Neural cell (in vitro differentiated cells): ENCODE measurements around the gene CCDC27.

Experiments used
- EP300 ChIP-seq: fragments of 450-650 bp; conservative IDR thresholded peaks from 2 replicates; pipeline ENCODE4 v1.6.1; 2014; ENCODE audit warnings: antibody characterized with exemption, mild to moderate bottlenecking, moderate library complexity; ENCODE audit not compliant: poor library complexity, severe bottlenecking
- EZH2 ChIP-seq: fragments of 200-600, 300-800 bp; shearing (Covaris generic), sonication (generic); IDR thresholded peaks from 2 replicates; pipeline ENCODE4 v1.6.1; 2014; ENCODE audit warnings: antibody characterized with exemption, low read length, borderline replicate concordance, mild to moderate bottlenecking; ENCODE audit not compliant: insufficient read depth, poor library complexity, severe bottlenecking
- POLR2AphosphoS5 ChIP-seq: IDR thresholded peaks from 2 replicates; pipeline ENCODE4 v1.6.1; 2012
- TAF1 ChIP-seq: IDR thresholded peaks from 2 replicates; pipeline ENCODE4 v1.6.1; 2012; ENCODE audit warnings: low read depth
- TF ChIP-seq, protein P1 (sequence below): IDR thresholded peaks from 2 replicates; pipeline ENCODE4 v1.6.1; 2012; ENCODE audit warnings: borderline replicate concordance
- TF ChIP-seq, protein P2 (sequence below): fragments of 450-650 bp; IDR thresholded peaks from 2 replicates; pipeline ENCODE4 v1.5.1; 2014; ENCODE audit warnings: antibody characterized with exemption, mild to moderate bottlenecking, moderate library complexity; ENCODE audit not compliant: poor library complexity, severe bottlenecking

DNA sequence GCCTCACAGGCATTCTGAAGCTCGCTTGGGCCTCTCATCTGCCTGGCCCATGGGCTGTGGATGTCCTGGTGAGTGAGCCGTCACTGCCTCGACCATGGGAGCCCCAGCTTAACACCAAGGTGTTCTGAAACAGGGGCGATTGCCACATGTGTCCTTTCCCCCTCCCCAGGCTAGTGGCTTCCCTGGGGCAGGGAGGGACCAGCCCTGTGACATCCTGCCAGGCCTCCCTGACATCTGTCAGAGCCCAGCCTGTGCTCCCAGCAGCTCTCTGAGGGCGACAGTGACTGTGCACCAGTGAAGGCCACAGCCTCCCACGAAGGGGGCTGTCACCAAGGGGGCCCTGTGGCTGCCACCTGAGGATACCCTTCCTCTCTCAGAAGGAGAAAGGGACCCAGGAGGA lies 35.9 kb upstream of the CCDC27 start:
- TF ChIP-seq, protein P1, sequence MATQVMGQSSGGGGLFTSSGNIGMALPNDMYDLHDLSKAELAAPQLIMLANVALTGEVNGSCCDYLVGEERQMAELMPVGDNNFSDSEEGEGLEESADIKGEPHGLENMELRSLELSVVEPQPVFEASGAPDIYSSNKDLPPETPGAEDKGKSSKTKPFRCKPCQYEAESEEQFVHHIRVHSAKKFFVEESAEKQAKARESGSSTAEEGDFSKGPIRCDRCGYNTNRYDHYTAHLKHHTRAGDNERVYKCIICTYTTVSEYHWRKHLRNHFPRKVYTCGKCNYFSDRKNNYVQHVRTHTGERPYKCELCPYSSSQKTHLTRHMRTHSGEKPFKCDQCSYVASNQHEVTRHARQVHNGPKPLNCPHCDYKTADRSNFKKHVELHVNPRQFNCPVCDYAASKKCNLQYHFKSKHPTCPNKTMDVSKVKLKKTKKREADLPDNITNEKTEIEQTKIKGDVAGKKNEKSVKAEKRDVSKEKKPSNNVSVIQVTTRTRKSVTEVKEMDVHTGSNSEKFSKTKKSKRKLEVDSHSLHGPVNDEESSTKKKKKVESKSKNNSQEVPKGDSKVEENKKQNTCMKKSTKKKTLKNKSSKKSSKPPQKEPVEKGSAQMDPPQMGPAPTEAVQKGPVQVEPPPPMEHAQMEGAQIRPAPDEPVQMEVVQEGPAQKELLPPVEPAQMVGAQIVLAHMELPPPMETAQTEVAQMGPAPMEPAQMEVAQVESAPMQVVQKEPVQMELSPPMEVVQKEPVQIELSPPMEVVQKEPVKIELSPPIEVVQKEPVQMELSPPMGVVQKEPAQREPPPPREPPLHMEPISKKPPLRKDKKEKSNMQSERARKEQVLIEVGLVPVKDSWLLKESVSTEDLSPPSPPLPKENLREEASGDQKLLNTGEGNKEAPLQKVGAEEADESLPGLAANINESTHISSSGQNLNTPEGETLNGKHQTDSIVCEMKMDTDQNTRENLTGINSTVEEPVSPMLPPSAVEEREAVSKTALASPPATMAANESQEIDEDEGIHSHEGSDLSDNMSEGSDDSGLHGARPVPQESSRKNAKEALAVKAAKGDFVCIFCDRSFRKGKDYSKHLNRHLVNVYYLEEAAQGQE: no peak
- TF ChIP-seq EP300 (no peak), EZH2 (no peak), POLR2AphosphoS5 (no peak), TAF1 (no peak)
- TF ChIP-seq, protein P2, sequence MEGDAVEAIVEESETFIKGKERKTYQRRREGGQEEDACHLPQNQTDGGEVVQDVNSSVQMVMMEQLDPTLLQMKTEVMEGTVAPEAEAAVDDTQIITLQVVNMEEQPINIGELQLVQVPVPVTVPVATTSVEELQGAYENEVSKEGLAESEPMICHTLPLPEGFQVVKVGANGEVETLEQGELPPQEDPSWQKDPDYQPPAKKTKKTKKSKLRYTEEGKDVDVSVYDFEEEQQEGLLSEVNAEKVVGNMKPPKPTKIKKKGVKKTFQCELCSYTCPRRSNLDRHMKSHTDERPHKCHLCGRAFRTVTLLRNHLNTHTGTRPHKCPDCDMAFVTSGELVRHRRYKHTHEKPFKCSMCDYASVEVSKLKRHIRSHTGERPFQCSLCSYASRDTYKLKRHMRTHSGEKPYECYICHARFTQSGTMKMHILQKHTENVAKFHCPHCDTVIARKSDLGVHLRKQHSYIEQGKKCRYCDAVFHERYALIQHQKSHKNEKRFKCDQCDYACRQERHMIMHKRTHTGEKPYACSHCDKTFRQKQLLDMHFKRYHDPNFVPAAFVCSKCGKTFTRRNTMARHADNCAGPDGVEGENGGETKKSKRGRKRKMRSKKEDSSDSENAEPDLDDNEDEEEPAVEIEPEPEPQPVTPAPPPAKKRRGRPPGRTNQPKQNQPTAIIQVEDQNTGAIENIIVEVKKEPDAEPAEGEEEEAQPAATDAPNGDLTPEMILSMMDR: no peak
